Endothelial cell of hepatic sinusoid (primary cell): Measurements from ENCODE around the gene OTUD5.
"Not testable (repeated sequence)": the region's sequence is repeated elsewhere in the genome, so short reads cannot be mapped to it uniquely, and the experiment has no call there.

Experiments used
- in situ Hi-C: cut with HindIII; loops from 2 replicates; pipeline ENCODE4 v1.10.0; 2017; ENCODE audit warnings: low sequenced_read_pairs

OTUD5 gene

GRCh38 chrX:48891402-48892288 lies 65.8 kb downstream of the OTUD5 start:
- in situ Hi-C loops, result no loop called here

GRCh38 chrX:48890934-48891401 lies 66.4 kb downstream of the OTUD5 start:
- in situ Hi-C loops, result no loop called here

- in situ Hi-C loops, result no loop called here
Measured at GRCh38 chrX:48890296-48890925, 67.0 kb downstream of the OTUD5 start.

GRCh38 chrX:48886586-48886985 lies 70.8 kb downstream of the OTUD5 start:
- in situ Hi-C loops, result not testable (repeated sequence)

GRCh38 chrX:48883729-48884128 lies 73.7 kb downstream of the OTUD5 start:
- in situ Hi-C loops, result no loop called here

- in situ Hi-C loops, result not testable (repeated sequence)
Measured at GRCh38 chrX:48876944-48877343, 80.5 kb downstream of the OTUD5 start.
